GM10266 (cell line): ENCODE measurements around the gene DCP2.

Source experiments
- DNase-seq: peaks from one replicate; pipeline ENCODE4 v3.0.0; 2012; ENCODE audit errors: extremely low spot score
- CTCF ChIP-seq: IDR thresholded peaks from 2 replicates; pipeline ENCODE4 v1.5.1; 2012; ENCODE audit warnings: mild to moderate bottlenecking, low read depth; ENCODE audit not compliant: control insufficient read depth, insufficient read depth; ENCODE audit errors: missing control alignments

DCP2 gene

GRCh38 chr5:113031557-113031956 lies 55.0 kb downstream of the DCP2 start:
- TF ChIP-seq CTCF: no peak
- no peak for DNase-seq

GRCh38 chr5:113034182-113034773 lies 57.7 kb downstream of the DCP2 start:
- no peak for TF ChIP-seq CTCF
- no peak for DNase-seq

- no peak for DNase-seq
- TF ChIP-seq CTCF: no peak
These were observed 58.5 kb downstream of the DCP2 start for GRCh38 chr5:113035096-113035495.

GRCh38 chr5:113036321-113036720 lies 59.7 kb downstream of the DCP2 start:
- DNase-seq: no peak
- no peak for TF ChIP-seq CTCF

- no peak for TF ChIP-seq CTCF
- no peak for DNase-seq
These were observed 60.2 kb downstream of the DCP2 start for GRCh38 chr5:113036826-113037225.

GRCh38 chr5:113038136-113038535 lies 61.5 kb downstream of the DCP2 start:
- DNase-seq: no peak
- TF ChIP-seq CTCF: no peak

- TF ChIP-seq CTCF: no peak
- no peak for DNase-seq
These were observed 62.1 kb downstream of the DCP2 start for GRCh38 chr5:113038714-113039113.
